Caco-2 (cell line): ENCODE results near the gene ABCA4. TPM values are rescaled to one million over a fixed set of nuclear protein-coding genes. Genes with fewer than 3 reads are reported as not detected.
A peak's percentile ranks its signal among the peaks of the same experiment; 100 is the strongest.

Experiments
- BruUV-seq: library from RNA; stranded (reverse); fragments of 400-500 nt; replicated peaks from 2 replicates; lab custom pipeline; 2021; lab: Mats Ljungman, UMichigan
- CTCF ChIA-PET: fragments of 300-600 bp; sonication (Branson Sonifier 250); formaldehyde crosslinking; loops from one replicate; lab custom pipeline; 2022; ENCODE audit warnings: antibody characterized with exemption; lab: Charles Lee
- POLR2A ChIA-PET: fragments of 300-600 bp; sonication (Branson Sonifier 250); formaldehyde crosslinking; loops from one replicate; lab custom pipeline; 2022; ENCODE audit warnings: antibody characterized with exemption; lab: Charles Lee
- DNase-seq, 2 experiments: peaks; one replicate each; pipeline versions ENCODE4 v3.0.0 to v3.0.0-alpha.2; 2020 to 2022
- H3K27me3 ChIP-seq: replicated peaks from 2 replicates; pipeline ENCODE4 v1.6.0; 2011; ENCODE audit warnings: low read length; ENCODE audit not compliant: control insufficient read depth, insufficient read depth
- H3K36me3 ChIP-seq: 2 replicates; pipeline ENCODE4 v1.5.1; 2011; ENCODE audit warnings: low read length; ENCODE audit not compliant: control insufficient read depth, insufficient read depth
- H3K4me1 ChIP-seq: fragments of 250-450 bp; sonication (Bioruptor Pico); 2 replicates; pipeline ENCODE4 v1.5.1; 2020; ENCODE audit warnings: mild to moderate bottlenecking
- H3K4me3 ChIP-seq: 2 replicates; pipeline ENCODE4 v1.5.1; 2011; ENCODE audit warnings: low read depth, mild to moderate bottlenecking, control low read depth, low read length
- H3K9me3 ChIP-seq: fragments of 250-450 bp; sonication (Bioruptor Pico); 2 replicates; pipeline ENCODE4 v1.5.1; 2020; ENCODE audit warnings: mild to moderate bottlenecking, moderate library complexity
- H3K27ac Mint-ChIP-seq: one replicate; pipeline ENCODE4 v1.8.0; 2022; ENCODE audit warnings: mixed read lengths; ENCODE audit not compliant: unreplicated experiment
- H3K27me3 Mint-ChIP-seq: one replicate; pipeline ENCODE4 v1.8.0; 2022; ENCODE audit warnings: mixed read lengths; ENCODE audit not compliant: insufficient read depth, unreplicated experiment
- H3K36me3 Mint-ChIP-seq: one replicate; pipeline ENCODE4 v1.8.0; 2022; ENCODE audit warnings: mild to moderate bottlenecking, mixed read lengths; ENCODE audit not compliant: insufficient read depth, unreplicated experiment
- H3K4me1 Mint-ChIP-seq: one replicate; pipeline ENCODE4 v1.8.0; 2022; ENCODE audit warnings: low read depth, mixed read lengths; ENCODE audit not compliant: unreplicated experiment
- H3K4me3 Mint-ChIP-seq: one replicate; pipeline ENCODE4 v1.8.0; 2022; ENCODE audit warnings: mild to moderate bottlenecking, moderate library complexity, mixed read lengths; ENCODE audit not compliant: unreplicated experiment
- H3K9me3 Mint-ChIP-seq: one replicate; pipeline ENCODE4 v1.8.0; 2022; ENCODE audit warnings: mixed read lengths; ENCODE audit not compliant: unreplicated experiment
- CTCF ChIP-seq, 2 experiments: fragments of 200-600 bp in 1 of 2; IDR thresholded peaks; 1 replicate in 1 of 2; 2 replicates in 1 of 2; pipeline versions ENCODE4 v1.5.1 to v1.8.0; 2011 to 2022; ENCODE audit warnings: antibody characterized with exemption in 1 of 2, control low read depth in 1 of 2, inconsistent platforms in 1 of 2, low read depth in 1 of 2, low read length in 1 of 2, mild to moderate bottlenecking in 1 of 2, moderate library complexity in 1 of 2; ENCODE audit not compliant: insufficient read depth in 1 of 2, severe bottlenecking in 1 of 2, unreplicated experiment in 1 of 2
- intact Hi-C: fragments of 100-400 bp; cut with micrococcal nuclease; formaldehyde crosslinking; loops from one replicate; pipeline ENCODE4 v1.10.0; 2022; ENCODE audit not compliant: unreplicated experiment
- total RNA-seq: library from RNA; stranded (reverse); gene quantifications from 2 replicates; pipeline ENCODE4 v1.2.3, GENCODE V29; 2022

ABCA4 gene
- total RNA-seq, 1 experiment from 2014 or later: 1.8 TPM

- peaks cover 30% of the 10 kb centered on the region for H3K4me1 Mint-ChIP-seq
- POLR2A ChIA-PET: interaction anchor here (0.5 kb wide), 1 partner anchor 25 kb away, joined by 3 read pairs; no protein-coding TSS in a partner anchor
- peak overlapping the region; percentile 71 for H3K27ac Mint-ChIP-seq
Measured at GRCh38 chr1:94100785-94101612, 19.9 kb downstream of the ABCA4 start.

GRCh38 chr1:94100129-94100784 lies 20.7 kb downstream of the ABCA4 start:
- Histone ChIP-seq H3K9me3 (no peaks in the 10 kb centered on the region), H3K36me3 (no peaks in the 10 kb centered on the region), H3K27me3 (no peaks in the 10 kb centered on the region), H3K4me3 (no peak overlapping the region), H3K4me1 (peaks cover 45% of the 10 kb centered on the region)
- Mint-ChIP-seq H3K9me3 (no peaks in the 10 kb centered on the region), H3K4me1 (peaks cover 29% of the 10 kb centered on the region), H3K27ac (no peak overlapping the region), H3K27me3 (no peaks in the 10 kb centered on the region), H3K4me3 (no peak overlapping the region), H3K36me3 (no peaks in the 10 kb centered on the region)
- CTCF ChIA-PET: no interaction called here
- POLR2A ChIA-PET: interaction anchor here (0.5 kb wide), 1 partner anchor 26 kb away, joined by 3 read pairs; no protein-coding TSS in a partner anchor
- no peak for TF ChIP-seq CTCF (IDR thresholded peaks at IDR 0.05; ENCODE audit: insufficient read depth in 1 of 2, low read depth in 1 of 2, low read length in 1 of 2, severe bottlenecking in 1 of 2, unreplicated experiment in 1 of 2)
- intact Hi-C loops: loop anchor here (2.0 kb wide), 1 partner anchor 17 kb away; no protein-coding TSS in a partner anchor
- no TSS peak for BruUV-seq
- no peak for DNase-seq

More at GRCh38 chr1:94100785-94101612, 19.9 kb downstream of the ABCA4 start:
- no peak overlapping the region for H3K4me3 Mint-ChIP-seq
- H3K9me3 Mint-ChIP-seq: no peaks in the 10 kb centered on the region
- DNase-seq: peak; percentile 32 to 80
- Histone ChIP-seq H3K36me3 (no peaks in the 10 kb centered on the region), H3K4me3 (no peak overlapping the region), H3K4me1 (peaks cover 51% of the 10 kb centered on the region), H3K9me3 (no peaks in the 10 kb centered on the region), H3K27me3 (no peaks in the 10 kb centered on the region)
- no peaks in the 10 kb centered on the region for H3K36me3 Mint-ChIP-seq
- no peaks in the 10 kb centered on the region for H3K27me3 Mint-ChIP-seq
- CTCF ChIA-PET: interaction anchor here (1.0 to 1.2 kb wide), 3 partner anchors 39 to 242 kb away, joined by 3 to 6 read pairs (median 3); no protein-coding TSS in a partner anchor
- TF ChIP-seq CTCF (IDR thresholded peaks at IDR 0.05; ENCODE audit: insufficient read depth in 1 of 2, low read depth in 1 of 2, low read length in 1 of 2, severe bottlenecking in 1 of 2, unreplicated experiment in 1 of 2): no peak
- no TSS peak for BruUV-seq
- intact Hi-C loops: loop anchor here (2.0 kb wide), 1 partner anchor 16 kb away; no protein-coding TSS in a partner anchor

GRCh38 chr1:94099303-94099702 lies 21.6 kb downstream of the ABCA4 start:
- TF ChIP-seq CTCF (IDR thresholded peaks at IDR 0.05; ENCODE audit: insufficient read depth in 1 of 2, low read depth in 1 of 2, low read length in 1 of 2, severe bottlenecking in 1 of 2, unreplicated experiment in 1 of 2): no peak
- ChIA-PET CTCF (no interaction called here), POLR2A (interaction anchor here (1.0 kb wide), 1 partner anchor 19 kb away, joined by 3 read pairs; no protein-coding TSS in a partner anchor)
- H3K4me3 ChIP-seq: no peak overlapping the region
- Mint-ChIP-seq H3K27ac (no peak overlapping the region), H3K27me3 (no peaks in the 10 kb centered on the region), H3K4me1 (peaks cover 20% of the 10 kb centered on the region), H3K9me3 (no peaks in the 10 kb centered on the region), H3K4me3 (no peak overlapping the region), H3K36me3 (no peaks in the 10 kb centered on the region)
- H3K4me1 ChIP-seq: peaks cover 36% of the 10 kb centered on the region
- no TSS peak for BruUV-seq
- H3K36me3 ChIP-seq: no peaks in the 10 kb centered on the region
- H3K9me3 ChIP-seq: no peaks in the 10 kb centered on the region
- intact Hi-C loops: no loop called here
- no peak for DNase-seq
- H3K27me3 ChIP-seq: no peaks in the 10 kb centered on the region
